Measurements from ENCODE around the gene IFNGR2.
"Not testable (repeated sequence)": the region's sequence is repeated elsewhere in the genome, so short reads cannot be mapped to it uniquely, and the experiment has no call there.

DNA sequence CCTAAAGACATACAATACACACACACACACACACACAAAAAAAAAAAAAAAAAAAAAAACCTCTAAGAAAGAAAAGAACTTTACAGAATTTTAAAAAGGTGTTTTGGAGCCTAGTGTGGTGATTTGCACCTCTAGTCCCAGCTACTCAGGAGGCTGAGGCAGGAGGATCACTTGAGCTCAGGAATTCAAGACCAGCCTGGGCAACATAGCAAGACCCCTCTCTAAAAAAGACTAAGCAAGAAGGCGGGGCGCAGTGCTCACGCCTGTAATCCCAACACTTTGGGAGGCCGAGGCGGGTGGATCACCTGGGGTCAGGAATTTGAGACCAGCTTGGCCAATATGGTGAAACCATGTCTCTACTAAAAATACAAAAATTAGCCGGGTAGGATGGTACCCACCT, 43.4 kb downstream of the IFNGR2 start:
- TF ChIP-seq, protein P1, sequence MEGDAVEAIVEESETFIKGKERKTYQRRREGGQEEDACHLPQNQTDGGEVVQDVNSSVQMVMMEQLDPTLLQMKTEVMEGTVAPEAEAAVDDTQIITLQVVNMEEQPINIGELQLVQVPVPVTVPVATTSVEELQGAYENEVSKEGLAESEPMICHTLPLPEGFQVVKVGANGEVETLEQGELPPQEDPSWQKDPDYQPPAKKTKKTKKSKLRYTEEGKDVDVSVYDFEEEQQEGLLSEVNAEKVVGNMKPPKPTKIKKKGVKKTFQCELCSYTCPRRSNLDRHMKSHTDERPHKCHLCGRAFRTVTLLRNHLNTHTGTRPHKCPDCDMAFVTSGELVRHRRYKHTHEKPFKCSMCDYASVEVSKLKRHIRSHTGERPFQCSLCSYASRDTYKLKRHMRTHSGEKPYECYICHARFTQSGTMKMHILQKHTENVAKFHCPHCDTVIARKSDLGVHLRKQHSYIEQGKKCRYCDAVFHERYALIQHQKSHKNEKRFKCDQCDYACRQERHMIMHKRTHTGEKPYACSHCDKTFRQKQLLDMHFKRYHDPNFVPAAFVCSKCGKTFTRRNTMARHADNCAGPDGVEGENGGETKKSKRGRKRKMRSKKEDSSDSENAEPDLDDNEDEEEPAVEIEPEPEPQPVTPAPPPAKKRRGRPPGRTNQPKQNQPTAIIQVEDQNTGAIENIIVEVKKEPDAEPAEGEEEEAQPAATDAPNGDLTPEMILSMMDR (IDR thresholded peaks at IDR 0.05; ENCODE audit: control extremely low read depth in 1 of 3, insufficient read depth in 1 of 3, low read depth in 1 of 3, low read length in 3 of 3) = not testable (repeated sequence)
- TF ChIP-seq, protein P2, sequence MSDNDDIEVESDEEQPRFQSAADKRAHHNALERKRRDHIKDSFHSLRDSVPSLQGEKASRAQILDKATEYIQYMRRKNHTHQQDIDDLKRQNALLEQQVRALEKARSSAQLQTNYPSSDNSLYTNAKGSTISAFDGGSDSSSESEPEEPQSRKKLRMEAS (IDR thresholded peaks at IDR 0.05) = not testable (repeated sequence)
- TF ChIP-seq SIN3A (conservative IDR thresholded peaks at IDR 0.05 in 1 of 2, IDR thresholded peaks at IDR 0.05 in 1 of 2; ENCODE audit: low read depth in 1 of 2, low read length in 2 of 2); MAFK (IDR thresholded peaks at IDR 0.05; ENCODE audit: low read depth, low read length): not testable (repeated sequence)
